Thyroid gland (tissue), 4 donors: ENCODE results near the gene FBXL7.

Experiments used
- CTCF ChIP-seq, 6 experiments: fragments of 200-600 bp in 3 of 6; fragments of 450-650 bp in 3 of 6; sonication (generic) in 3 of 6; IDR thresholded peaks; one replicate each; pipeline ENCODE4 v1.5.1; 2016 to 2019; ENCODE audit warnings: antibody characterized with exemption in 6 of 6, mild to moderate bottlenecking in 2 of 6, inconsistent platforms in 1 of 6, moderate library complexity in 1 of 6
- POLR2A ChIP-seq, 2 donors: fragments of 450-650 bp; IDR thresholded peaks; one replicate each; pipeline ENCODE4 v1.6.1; 2017; ENCODE audit warnings: antibody characterized with exemption in 2 of 2, mild to moderate bottlenecking in 2 of 2, moderate library complexity in 1 of 2

GRCh38 chr5:15740383-15740782 lies 240.4 kb downstream of the FBXL7 start:
- no peak for TF ChIP-seq CTCF (IDR thresholded peaks at IDR 0.05)
- no peak for TF ChIP-seq POLR2A (IDR thresholded peaks at IDR 0.05)
